Measurements from ENCODE around the gene ASMTL. TPM values are rescaled to one million over a fixed set of nuclear protein-coding genes. Genes with fewer than 3 reads are reported as not detected.
"Not testable (repeated sequence)": the region's sequence is repeated elsewhere in the genome, so short reads cannot be mapped to it uniquely, and the experiment has no call there.

Gene ASMTL
- total RNA-seq, 2 donors from 2014 or later: 26.4 to 27.7 TPM

DNA sequence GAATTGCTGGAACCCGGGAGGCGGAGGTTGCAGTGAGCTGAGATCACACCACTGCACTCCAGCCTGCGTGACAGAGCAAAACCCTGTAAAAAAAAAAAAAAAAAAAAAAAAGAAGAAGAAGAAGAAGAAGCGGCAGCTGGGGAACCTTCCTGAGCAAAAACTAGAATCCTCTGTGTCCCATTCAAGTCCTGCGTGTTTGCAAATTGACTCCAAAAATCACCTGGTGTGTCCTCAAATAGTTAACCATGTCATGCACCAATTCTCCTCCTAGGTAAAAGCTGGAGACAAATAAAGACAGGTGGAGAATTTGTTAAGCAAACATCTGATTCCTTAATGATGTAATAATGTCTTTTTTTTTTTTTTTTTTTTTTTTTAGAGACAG, 31.9 kb upstream of the ASMTL start:
- intact Hi-C loops (cut with DNase I): no loop called here
- ATAC-seq (no peak), DNase-seq (no peak)

DNA sequence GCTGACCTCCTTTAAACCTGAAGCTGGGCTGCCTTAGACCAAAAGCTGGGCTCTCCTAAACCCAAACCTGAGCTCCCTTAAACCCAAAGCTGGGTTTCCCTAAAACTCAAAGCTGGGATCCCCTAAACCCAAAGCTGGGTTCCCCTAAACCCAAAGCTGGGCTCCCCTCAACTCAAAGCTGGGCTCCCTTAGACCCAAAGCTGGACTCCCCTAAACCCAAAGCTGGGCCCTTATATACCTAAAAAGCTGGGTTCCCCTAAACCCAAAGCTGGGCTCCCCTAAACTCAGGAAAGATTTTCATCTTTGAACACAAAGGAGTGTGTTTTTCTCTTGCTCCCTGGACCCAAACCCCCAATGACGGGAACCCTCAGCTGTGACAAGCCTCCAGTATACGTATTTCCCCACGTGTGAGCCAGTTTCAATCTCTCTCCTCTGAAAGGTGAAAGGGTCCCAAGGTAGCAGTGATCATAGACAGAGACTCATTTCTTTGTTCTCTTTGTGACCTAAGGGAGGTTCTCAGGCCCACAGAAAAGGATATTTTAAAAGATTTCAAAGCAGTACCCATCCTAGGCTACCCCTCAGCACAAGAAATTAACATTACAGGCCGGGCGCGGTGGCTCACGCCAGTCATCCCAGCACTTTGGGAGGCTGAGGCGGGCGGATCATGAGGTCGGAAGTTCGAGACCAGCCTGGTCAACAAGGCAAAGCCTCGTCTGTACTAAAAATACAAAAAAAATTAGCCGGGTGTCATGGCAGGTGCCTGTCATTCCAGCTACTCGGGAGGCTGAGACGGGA, 31.3 kb upstream of the ASMTL start:
- DNase-seq: no peak
- no peak for ATAC-seq
- intact Hi-C loops (cut with DNase I): no loop called here

DNA sequence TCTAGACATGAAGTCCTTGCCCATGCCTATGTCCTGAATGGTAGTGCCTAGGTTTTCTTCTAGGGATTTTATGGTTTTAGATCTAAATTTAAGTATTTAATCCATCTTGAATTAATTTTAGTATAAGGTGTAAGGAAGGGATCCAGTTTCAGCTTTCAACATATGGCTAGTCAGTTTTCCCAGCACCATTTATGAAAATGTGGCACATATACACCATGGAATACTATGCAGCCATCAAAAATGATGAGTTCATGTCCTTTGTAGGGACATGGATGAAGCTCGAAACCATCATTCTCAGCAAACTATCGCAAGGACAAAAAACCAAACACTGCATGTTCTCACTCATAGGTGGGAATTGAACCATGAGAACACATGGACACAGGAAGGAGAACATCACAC, 29.8 kb upstream of the ASMTL start:
- DNase-seq; ATAC-seq; intact Hi-C loops (cut with DNase I): not testable (repeated sequence)

DNA sequence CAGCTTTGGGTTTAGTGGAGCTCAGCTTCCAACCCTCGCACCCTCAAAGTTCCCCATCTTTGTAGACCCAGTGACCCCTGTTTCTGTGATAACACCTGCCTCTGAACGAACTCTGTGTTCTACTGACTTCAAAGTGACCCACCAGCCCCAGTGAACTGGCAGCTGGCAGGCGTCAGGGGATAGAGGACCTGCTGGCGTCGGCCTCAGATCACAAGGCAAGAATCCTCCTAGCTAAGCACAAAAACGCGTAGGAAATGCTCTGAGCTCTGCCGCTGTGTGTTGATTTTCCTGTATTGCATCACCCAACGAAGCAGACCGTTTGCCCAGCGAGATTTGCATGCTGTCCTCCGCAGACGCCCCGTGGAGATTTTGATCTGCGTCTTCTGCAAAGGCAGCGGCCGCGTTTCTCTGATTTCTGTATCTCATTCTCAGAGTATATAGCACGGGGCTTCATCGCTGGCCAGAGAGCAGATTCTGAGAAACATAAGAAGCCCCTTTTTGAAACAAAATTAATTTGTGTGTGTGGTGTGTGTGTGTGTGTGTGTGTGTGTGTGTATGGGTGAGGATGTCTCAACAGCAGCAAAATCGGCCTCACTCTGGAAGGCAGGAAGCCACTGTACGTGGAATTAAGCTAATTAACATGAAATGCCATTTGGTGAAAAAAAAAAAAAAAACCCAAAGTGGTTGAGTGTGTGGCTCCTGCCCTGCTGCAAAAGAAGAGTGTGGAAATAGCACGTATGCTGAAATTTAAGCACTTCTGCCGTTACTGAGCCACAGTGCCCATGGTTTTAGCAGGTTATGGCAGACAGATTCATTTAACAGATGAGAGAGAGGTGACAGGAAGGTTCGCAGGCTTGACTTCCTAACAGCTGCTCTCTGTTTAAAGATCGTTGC, 29.2 kb upstream of the ASMTL start:
- ATAC-seq: peak; percentile 81 to 87
- peak; percentile 56 for DNase-seq
- intact Hi-C loops (cut with DNase I): no loop called here

DNA sequence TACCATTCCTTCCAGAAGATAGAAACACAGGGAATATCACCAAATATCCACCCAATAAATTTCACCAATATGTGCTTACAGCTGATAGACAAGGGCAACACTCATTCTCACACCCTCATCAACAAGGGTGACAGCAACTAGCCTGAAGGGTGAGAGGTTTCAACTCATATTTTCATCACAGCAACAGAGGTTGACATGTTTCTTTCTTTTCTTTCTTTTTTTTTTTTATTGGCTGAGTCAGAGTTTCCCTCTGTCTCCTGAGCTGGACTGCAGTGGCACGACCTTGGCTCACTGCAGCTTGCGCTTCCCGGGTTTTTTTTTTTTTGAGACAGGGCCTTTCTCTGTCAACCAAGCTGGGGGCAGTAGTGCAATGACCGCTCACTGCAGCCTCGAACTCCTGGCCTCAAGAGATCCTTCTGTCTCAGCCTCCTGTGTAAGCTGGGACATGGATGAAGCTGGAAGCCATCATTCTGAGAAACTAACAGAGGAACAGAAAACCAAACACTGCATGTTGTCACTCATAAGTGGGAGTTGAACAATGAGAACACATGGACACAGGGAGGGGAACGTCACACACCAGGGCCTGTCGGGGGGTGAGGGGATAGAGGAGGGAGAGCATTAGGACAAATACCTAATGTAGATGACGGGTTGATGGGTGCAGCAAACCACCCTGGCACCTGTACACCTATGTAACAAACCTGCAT, 27.5 kb upstream of the ASMTL start:
- no peak for ATAC-seq
- intact Hi-C loops (cut with DNase I): no loop called here
- DNase-seq: no peak

DNA sequence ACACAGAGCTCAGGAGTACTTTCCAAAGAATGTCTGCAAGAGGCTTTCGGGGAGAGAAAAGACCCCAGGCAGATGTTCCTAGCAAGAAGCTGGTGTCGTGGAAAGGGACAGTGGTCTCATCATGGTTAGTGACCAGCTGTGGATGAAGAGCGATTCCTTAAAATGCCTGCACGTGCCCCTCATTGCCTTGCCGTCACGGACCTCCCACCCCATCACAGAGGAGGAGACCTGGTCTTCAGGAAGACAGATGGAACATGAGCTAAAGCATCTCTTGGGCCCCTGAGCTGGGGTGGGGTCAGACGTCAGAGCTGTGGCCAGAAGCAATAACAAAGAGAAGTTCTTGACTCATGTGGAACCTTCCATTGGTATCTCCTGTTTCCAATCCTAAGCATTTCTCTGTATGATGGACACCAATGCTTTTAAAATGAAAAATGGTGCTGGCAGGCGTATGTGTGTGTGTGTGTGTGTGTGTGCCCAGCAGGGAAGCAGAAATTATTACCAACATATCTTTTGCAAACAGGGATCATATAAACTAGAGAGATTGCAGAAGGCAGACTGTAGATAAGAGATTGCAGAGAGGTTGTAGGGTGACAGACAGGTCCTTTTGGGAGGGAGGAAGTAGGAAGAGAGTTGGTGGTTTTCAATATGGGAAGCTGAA, 25.2 kb upstream of the ASMTL start:
- DNase-seq: no peak

DNA sequence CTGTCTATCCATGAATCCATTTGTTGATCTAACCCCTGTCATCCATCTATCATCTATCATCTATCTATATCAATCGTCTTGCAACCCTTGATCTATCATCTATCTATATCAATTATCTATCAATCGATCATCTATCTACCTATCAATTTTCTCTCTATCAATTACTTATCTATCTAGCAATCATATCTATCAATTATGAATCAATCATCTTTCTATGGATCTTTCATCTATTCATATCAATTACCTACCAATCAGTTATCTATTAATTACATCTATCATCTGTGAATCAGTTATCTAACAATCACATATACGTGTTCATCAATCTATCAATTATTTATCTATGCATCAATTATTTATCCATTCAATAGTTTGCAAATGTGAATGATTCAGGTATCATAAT, 24.5 kb upstream of the ASMTL start:
- DNase-seq (no peak), ATAC-seq (no peak)
- intact Hi-C loops (cut with DNase I): no loop called here

More for the DNA sequence above, 25.2 kb upstream of the ASMTL start:
- intact Hi-C loops (cut with DNase I): no loop called here
- no peak for ATAC-seq

DNA sequence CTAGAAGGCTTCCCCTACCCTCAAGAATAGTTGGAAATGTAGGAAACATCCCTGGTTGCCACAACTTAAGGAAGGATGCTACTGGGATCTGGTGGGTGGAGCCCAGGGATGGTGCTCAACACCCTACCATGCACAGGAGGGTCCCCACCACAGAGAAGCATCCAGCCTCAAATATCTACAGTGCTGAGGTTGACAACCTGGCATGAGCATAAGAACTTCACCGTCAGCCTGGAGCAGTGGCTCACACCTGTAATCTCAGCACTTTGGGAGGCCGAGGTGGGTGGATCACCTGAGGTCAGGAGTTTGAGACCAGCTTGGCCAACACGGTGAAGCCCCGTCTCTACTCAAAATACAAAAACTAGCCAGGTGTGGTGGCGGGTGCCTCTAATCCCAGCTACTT, 24.0 kb upstream of the ASMTL start:
- DNase-seq (no peak), ATAC-seq (no peak)
- intact Hi-C loops (cut with DNase I): no loop called here

DNA sequence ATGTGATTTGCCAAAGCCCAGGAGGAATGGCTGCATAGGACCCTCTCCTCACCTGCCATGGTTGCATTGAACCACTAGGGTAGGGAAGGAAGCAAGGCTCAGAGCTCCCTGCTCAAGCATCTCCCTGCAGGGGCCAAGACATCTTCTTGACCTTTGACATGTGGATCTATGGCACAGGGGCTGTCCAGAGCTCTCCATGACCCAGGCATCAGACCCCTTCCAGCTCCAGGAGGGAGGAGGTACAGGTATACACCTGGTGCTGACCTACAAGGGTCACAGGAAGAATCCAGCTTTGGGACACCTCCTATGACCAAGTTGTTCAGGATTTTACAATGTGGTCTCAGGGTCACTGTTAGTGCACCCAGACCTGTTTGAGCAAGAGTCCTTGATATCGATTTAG, 23.2 kb upstream of the ASMTL start:
- no peak for ATAC-seq
- no peak for DNase-seq
- intact Hi-C loops (cut with DNase I): no loop called here

DNA sequence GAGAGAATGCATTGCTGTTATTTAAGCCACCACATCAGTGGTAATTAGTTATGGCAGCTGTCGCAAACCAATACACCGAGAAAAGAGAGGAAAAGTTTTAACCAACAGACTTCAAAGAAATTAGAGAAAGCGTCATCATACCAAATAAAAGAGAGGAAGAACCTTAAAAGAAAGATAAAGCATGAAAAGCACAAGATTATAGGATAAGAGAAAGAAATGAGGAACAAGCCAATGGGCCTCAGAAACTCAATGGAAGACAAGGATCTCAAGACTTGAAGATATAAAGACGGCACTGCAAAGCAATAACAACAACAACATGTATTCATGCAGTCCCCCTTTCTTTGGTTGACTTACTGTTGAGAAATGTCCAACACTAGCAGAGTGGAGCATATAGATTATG, 22.8 kb upstream of the ASMTL start:
- DNase-seq: no peak
- intact Hi-C loops (cut with DNase I): no loop called here
- no peak for ATAC-seq

DNA sequence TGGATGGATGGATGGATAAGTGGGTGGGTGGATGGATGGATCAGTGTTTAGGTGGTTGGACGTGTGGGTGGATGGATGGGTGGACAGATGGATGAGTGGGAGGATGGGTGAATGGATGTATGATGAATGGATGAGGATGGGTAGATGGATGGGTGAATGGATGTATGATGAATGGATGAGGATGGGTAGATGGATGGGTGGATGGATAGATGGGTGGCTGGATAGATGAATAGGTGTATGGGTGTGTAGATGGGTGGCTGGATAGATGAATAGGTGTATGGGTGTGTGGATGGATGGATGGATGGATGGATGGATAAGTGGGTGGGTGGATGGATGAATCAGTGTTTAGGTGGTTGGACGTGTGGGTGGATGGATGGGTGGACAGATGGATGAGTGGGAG, 21.9 kb upstream of the ASMTL start:
- DNase-seq; intact Hi-C loops (cut with DNase I); ATAC-seq: not testable (repeated sequence)

DNA sequence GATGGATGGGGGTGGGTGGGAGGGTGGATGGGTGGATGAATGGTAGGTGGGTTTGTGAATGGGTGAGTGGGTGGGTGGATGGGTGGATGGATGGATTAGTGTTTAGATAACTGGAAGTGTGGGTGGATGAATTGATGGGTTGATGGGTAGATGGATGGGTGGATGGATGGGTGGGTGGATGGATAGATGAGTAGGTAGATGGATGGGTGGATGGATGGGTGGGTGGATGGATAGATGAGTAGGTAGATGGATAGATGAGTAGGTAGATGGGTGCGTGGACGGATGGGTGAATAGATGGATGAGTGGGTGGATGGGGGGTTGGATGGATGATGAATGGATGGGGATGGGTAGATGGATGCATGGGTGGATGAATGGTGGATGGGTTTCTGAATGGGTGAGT, 20.3 kb upstream of the ASMTL start:
- ATAC-seq (no peak), DNase-seq (no peak)
- intact Hi-C loops (cut with DNase I): no loop called here

DNA sequence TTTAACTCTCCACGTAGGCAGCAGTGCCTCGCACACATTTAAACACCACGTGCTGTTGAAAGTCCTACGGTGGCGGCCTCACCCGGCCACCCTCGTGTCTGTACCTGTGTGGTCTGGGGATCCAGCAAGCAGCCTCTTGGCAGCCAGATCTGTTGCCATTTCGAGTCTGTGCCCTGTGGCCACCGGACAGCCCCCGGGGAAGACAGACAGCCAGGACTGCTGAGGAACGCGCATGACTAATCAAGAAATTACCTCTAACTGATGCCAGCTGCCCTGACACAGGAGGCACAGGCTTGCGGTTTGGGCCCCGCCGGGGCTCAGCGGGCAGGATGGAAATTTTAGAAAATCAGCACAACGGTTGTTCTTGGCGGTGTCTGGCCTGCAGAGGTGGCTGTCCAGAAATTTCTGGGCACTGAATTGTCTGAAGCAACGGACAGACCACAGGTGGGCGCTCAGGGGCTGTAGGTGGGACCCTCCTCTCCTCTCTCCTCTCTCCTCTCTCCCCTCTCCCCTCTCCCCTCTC, 15.6 kb upstream of the ASMTL start:
- ATAC-seq (no peak), DNase-seq (no peak)
- intact Hi-C loops (cut with DNase I): no loop called here

DNA sequence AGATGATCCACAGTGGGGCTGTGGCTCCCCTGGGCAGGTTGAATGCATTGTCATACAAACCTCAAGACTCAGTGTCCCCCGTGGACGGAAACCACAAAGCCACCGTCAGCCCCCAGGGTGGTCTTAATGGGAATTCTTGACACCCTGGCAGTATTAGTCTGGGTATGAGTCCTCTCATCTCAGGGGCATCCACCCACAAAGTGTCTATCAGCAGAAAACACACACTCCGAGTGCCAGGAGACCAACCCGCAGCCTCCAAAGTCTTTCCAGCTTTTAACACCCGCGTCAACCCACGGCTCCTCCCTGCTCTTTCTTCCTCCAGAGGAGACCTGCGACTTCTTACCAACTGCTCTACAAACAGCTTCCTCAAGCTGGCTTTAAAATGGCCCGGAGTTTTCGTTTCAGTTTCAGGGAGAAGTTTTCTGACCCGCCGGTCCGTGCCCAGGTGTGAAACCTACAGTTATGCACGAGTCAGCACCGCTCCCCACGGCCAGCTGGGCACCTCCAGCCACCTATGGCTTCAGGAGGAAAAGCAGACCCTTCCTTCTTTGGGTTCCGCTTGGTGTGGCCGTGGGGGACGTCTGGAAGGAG, 14.4 kb upstream of the ASMTL start:
- DNase-seq: no peak
- ATAC-seq: no peak
- intact Hi-C loops (cut with DNase I): no loop called here

DNA sequence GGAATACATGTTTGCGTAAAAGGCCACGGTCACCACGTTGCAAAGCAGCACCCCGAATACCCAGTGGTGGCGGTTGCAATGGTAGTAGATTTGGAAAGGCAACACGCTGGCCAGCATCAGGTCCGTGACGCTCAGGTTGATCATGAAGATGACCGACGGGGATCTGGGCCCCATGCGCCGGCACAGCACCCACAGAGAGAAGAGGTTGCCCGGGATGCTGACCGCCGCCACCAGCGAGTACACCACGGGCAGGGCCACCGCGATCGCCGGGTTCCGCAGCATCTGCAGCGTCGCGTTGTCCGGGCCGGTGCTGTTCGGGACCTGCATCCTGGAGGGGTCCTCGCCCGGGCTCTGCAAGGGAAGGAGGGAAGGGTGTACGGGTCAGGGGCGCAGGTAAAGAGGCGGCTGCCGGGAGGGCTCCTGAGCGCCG, 13.5 kb upstream of the ASMTL start:
- ATAC-seq: no peak
- DNase-seq: no peak
- intact Hi-C loops (cut with DNase I): no loop called here

DNA sequence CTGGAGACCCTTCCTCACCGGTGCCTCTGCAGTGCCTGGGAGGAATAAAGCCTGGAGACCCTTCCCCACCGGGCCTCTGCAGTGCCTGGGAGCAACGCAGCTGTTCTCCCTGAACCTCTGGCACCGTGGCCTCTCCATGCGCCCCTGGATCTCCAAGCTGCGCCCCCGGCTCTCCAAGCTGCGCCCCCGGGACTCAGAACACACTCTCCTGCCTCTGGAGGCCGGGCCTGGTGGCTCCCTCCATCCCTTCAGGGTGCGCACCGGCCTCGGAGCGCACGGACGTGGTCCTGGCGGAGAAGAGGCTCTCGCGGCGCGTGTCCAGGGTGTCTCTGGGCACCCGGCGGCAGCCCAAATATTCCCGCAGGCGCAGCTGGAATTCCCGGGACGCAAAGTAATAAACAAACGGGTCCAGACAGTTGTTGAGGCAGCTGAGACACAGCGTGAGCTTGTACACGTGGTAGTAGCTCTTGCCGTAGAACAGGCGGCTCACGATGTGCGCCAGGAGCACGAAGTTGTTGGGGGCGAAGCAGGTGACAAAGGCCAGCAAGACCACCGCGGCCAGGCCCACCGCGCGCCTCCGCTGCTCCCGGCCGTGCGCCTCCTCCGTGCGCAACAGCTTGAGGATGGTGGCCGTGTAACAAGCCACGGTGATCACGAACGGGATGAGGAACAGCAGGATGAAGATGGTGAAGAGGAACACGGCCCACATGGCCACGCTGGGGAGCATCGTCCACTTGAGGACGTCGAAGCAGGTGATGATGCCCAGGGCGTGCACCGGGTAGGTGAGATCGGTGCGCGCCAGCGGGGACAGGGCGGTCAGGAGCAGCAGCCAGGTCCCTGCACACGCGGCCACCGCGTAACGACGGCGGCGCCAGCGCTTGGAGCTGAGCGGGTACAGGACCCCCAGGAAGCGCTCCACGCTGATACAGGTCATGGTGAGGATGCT, 12.8 kb upstream of the ASMTL start:
- intact Hi-C loops (cut with DNase I): no loop called here
- DNase-seq (no peak), ATAC-seq (no peak)

DNA sequence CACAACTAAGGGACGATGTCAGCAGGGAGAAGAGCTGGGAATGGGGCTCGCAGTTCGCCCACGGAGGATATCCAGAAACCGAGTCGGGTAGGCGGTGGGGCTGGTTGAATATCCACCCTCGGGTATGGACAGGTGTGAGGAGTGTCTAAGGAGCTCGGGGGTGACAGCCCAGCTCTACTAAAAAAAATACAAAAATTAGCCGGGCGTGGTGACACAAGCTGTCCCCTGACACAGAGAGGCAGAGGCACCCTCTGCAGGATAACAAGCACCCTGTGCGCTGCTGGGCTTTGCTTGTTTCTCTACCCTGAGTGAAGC, 12.2 kb upstream of the ASMTL start:
- DNase-seq: no peak
- intact Hi-C loops (cut with DNase I): no loop called here
- no peak for ATAC-seq
